Measurements from ENCODE around the gene HELZ. TPM values are rescaled to one million over a fixed set of nuclear protein-coding genes. Genes with fewer than 3 reads are reported as not detected.

HELZ gene
- total RNA-seq, 4 donors from 2014 or later = 63.5 to 123 (median 87.6) TPM

DNA sequence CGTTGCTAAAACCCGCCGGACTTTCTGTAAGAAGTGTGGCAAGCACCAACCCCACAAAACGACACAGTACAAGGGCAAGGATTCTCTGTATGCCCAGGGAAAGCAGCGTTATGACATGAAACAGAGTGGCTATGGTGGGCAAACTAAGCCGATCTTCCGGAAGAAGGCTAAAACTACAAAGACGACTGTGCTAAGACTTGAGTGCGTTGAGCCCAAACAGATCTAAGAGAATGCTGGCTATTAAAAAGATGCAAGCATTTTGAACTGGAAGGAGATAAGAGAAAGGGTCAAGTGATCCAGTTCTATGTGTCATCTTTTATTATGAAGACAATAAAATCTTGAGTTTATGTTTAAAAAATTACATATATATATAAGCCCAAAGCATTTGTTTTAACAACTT, 20.3 kb downstream of the HELZ start:
- TF ChIP-seq, protein P1, sequence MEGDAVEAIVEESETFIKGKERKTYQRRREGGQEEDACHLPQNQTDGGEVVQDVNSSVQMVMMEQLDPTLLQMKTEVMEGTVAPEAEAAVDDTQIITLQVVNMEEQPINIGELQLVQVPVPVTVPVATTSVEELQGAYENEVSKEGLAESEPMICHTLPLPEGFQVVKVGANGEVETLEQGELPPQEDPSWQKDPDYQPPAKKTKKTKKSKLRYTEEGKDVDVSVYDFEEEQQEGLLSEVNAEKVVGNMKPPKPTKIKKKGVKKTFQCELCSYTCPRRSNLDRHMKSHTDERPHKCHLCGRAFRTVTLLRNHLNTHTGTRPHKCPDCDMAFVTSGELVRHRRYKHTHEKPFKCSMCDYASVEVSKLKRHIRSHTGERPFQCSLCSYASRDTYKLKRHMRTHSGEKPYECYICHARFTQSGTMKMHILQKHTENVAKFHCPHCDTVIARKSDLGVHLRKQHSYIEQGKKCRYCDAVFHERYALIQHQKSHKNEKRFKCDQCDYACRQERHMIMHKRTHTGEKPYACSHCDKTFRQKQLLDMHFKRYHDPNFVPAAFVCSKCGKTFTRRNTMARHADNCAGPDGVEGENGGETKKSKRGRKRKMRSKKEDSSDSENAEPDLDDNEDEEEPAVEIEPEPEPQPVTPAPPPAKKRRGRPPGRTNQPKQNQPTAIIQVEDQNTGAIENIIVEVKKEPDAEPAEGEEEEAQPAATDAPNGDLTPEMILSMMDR (IDR thresholded peaks at IDR 0.05) = no peak
- ATAC-seq (ENCODE audit: low FRiP score) = no peak
- no peak for DNase-seq (ENCODE audit: low spot score)

DNA sequence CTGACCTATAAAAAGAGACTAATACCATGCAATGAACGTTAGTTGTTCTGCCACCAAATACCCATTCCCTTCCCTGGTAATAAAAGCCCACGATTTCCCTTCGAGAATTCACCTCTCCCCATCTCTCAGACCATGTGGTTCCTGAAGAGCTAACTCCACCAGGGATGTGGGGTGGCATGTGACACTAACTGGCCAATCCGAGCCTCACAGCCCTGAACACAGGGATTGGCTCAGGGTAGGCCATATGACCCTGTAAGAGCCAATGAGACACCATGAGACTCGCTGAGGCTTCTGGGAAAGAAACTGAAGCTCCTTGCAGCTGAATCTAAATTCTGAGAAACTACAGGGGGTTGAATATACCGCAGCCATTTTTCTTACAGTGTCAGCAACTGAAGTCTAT, 21.1 kb downstream of the HELZ start:
- no peak for DNase-seq (ENCODE audit: low spot score)
- ATAC-seq (ENCODE audit: low FRiP score) = no peak
- TF ChIP-seq, protein P1 (IDR thresholded peaks at IDR 0.05) = no peak

DNA sequence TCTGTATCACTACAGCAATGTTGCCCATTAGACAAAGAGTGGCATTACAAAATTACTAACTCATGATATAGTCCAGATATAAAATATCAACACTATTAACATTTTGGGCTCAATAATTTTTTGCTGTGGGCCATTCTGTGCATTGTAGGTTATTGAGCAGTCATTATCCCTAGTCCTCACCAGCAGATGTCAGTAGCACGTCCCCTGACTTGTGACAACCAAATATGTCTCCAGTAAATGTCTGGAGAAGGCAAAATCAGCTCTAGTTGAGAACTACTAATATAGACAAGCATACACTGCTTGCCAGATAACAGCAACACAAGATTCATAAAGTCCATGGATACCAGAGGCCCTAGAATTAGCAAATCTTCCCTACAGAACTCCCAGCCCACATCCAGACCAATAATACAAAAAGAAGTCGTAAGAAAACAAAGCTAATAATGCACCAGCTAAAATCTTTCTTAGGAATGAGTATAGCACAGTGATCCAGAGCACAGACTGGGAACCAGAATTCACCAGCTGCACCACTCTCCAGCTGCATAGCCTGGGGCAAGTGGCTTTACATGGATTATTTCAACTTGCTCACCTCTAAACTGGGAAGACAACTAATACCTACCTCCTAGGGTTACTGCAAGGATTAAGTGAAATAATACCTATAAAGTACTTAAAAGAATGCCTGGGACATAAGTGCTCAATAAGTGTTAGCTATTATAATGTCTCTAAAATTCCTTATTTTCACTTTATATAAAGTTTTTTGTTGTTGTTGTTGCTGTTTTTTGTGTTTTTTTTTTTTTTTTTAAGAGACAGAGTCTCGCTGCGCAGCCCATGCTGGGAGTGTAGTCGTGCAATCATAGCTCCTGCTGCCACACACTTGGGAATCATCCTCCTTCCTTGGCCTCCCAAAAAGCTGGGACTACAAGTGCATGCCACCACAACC, 23.7 kb downstream of the HELZ start:
- DNase-seq (ENCODE audit: low spot score) (no peak), ATAC-seq (ENCODE audit: low FRiP score) (no peak)
- TF ChIP-seq, protein P1 (IDR thresholded peaks at IDR 0.05) = no peak

DNA sequence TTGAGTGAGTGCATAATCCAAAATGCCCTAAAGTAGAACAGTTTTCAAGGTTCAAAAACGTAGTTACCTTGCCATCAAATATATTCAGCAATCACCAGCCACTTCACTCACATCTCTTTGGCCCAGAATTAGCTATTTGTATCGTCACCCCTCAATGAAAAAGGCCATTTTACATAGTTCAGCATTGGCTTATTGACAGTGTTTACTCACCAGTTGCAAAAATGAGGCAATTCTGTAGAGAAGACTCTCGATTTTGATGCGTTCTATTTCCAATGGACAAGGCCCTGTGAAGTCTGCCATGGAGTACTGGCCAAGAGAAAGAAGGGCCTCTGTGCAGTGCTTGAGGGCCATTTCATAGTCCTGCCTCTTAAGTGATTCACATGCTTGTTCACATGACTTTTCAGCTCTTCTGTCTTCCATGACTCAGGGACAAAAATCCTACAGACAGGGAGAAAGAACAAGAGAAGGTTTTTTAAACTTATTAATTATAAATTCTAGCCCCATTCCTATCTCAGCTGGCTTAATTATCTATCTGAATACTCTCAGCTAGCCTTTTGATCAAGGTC, 26.5 kb downstream of the HELZ start:
- TF ChIP-seq, protein P1 (IDR thresholded peaks at IDR 0.05) = no peak
- ATAC-seq (ENCODE audit: low FRiP score) (no peak), DNase-seq (ENCODE audit: low spot score) (no peak)

DNA sequence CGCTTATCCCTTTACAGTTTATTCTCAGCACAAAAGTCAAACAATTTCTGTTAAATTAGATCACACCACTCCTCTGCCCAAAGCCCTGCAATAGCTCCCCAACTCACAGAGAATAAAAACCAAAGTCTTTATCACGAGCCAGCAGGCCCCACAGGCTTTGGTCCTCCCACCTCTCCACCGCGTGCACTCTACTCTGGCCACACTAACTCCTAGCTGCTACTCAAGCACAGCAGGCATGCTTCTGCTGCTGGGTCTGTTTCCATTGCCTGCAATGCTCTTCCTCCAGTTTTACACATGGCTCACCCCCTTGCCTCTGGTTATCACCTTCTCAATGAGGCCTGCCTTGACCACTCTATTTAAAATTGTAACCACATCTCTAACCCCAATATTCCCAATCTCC, 27.6 kb downstream of the HELZ start:
- TF ChIP-seq, protein P1 (IDR thresholded peaks at IDR 0.05) = no peak
- DNase-seq (ENCODE audit: low spot score) (no peak), ATAC-seq (ENCODE audit: low FRiP score) (no peak)

DNA sequence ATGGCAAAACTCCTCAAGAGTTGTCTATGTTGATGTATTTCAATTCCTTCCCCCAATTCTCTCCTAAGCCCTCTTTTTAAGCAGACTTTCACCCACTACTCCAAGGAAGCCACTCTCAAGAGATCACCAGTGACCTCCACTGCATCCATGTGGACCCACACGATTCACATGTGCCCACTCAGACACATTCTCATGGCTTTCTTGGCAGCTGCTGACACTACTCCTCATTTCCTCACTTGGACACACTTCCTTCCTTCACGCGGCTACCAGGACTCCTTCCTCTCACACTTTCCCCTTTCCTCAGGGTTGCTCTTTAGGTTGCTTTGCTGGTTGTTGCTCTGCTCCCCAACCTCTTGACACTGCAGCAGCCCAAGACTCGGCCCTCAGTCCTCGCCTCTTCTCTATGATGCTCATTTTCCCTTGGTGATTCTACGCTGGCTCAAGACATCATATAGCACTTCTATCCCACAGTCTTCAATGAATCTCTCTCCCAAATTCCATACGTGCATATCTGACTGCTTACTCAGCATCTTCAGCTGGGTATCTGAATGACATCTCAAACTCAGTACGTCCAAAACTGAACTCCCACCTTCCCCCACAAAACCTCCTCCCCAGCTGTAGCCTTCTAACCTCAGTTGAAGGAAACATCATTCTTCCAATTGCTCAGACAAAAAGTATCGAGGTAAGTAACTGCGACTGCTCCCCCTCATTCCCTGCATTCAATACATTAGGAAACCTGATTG, 28.2 kb downstream of the HELZ start:
- ATAC-seq (ENCODE audit: low FRiP score) = no peak
- no peak for DNase-seq (ENCODE audit: low spot score)
- TF ChIP-seq, protein P1 (IDR thresholded peaks at IDR 0.05) = no peak
